GM18511 (cell line): ENCODE measurements around the gene ZNF71.
A peak's percentile ranks its signal among the peaks of the same experiment; 100 is the strongest.

ENCODE experiments used
- ATAC-seq: cut with Tn5 transposase; IDR thresholded peaks from one replicate; pipeline ENCODE4 v1.9.1; 2021; ENCODE audit warnings: mild to moderate bottlenecking, moderate library complexity; ENCODE audit not compliant: unreplicated experiment

Gene ZNF71

GRCh38 chr19:56594783-56595547 lies at the start of gene ZNF71:
ZNF71 (plus strand) TSS chr19:56595302; CDS start chr19:56601559, 6,257 bp downstream.
- peak; percentile 96 for ATAC-seq

- no peak for ATAC-seq
Observed at GRCh38 chr19:56547535-56547934, 47.6 kb upstream of the ZNF71 start.

GRCh38 chr19:56554272-56554869 lies 40.7 kb upstream of the ZNF71 start:
- ATAC-seq = no peak

- ATAC-seq = no peak
Observed at GRCh38 chr19:56562766-56563165, 32.3 kb upstream of the ZNF71 start.

- peak; percentile 44 for ATAC-seq
Observed at GRCh38 chr19:56566904-56567273, 28.2 kb upstream of the ZNF71 start.

DNA sequence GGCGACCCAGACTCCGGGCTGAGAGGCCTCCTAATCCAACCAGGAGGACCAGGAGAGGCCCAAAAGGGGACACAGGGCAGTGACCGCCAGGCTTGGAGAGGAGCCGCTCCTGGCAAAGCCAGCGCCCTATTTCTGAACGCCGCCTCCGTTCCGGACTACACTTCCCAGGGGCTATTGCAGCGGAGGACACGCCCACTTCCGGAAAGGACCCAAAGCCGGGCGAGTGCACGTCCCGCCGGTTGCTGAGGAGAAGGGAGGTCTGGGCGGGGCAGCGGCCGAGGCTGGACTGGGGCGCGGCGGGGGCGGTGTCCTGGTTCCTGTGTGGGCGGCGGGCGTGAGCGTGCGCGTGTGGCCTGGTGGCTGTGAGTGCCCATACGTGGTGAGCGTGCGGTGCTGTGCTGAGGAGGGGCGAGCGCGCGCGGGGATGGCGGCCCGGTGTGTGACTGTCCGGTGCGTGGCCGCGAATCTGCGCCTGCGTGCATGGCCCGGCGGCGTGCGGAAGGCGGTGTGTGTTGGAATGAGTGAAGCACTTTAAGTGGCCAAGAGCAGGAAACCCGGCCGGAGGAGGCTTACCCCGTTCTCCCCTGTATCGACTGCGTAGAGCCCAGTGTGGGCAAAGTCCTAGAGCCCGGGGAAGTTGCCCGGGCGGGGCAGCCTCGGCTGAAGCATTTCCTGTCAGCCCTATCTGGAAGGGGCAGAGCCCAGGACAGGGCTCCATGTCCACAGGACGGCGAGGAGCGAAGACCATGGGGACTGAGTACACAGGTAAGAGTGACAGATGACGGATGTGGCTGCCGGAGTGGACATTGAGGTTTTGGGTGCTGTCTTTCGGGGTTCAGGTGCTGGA lies 27.6 kb upstream of the ZNF71 start, which contains the start of gene ZNF470:
Gene ZNF470 (plus strand): TSS at position 195 of the 847 bp plus-strand sequence. CDS start 2,844 bp downstream, outside the sequence.
- peak; percentile 99 for ATAC-seq

GRCh38 chr19:56572589-56572988 lies 22.5 kb upstream of the ZNF71 start:
- ATAC-seq = no peak

DNA sequence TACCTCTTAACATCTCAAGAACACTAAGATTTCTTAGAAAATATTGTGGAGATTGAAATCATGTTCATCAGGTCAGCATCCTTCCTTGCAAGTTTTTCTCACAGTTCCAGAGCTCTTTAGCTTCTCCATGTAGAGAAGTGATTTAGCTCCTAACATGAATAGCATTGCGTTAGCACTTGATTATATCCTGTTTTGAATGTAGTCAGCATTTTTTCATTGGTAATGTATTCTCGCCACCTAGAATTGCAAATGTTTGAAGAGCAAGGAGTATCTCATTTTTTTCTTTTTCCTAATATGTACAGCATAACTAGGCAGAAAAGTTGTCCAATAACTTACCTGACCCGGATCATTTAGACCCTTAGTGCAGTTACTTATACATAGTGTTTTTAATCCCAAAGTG lies 21.2 kb upstream of the ZNF71 start:
- ATAC-seq = no peak

GRCh38 chr19:56577719-56578602 lies 17.1 kb upstream of the ZNF71 start:
- no peak for ATAC-seq

- no peak for ATAC-seq
Observed at GRCh38 chr19:56594446-56594782, 688 bp upstream of the ZNF71 start.

DNA sequence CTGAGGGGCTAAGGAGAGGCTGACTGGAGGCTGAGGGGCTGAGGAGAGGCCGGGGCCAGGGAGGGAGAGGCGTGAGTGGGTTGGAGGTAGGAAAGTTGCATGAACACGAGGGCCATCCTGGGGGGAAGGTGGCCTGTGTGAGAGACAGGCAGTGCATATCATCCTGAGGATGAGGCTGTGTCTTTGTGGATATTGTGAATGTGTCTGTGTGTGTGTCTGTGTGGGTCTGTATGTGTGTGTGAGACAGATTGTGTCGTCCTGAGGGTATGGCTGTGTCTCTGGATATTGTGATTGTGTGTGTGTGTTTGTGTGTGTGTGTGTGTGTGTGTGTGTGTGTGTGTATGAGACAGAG lies 422 bp downstream of the ZNF71 start:
- ATAC-seq = peak; percentile 35

- ATAC-seq = no peak
Observed at GRCh38 chr19:56596676-56597075, 1.6 kb downstream of the ZNF71 start.

DNA sequence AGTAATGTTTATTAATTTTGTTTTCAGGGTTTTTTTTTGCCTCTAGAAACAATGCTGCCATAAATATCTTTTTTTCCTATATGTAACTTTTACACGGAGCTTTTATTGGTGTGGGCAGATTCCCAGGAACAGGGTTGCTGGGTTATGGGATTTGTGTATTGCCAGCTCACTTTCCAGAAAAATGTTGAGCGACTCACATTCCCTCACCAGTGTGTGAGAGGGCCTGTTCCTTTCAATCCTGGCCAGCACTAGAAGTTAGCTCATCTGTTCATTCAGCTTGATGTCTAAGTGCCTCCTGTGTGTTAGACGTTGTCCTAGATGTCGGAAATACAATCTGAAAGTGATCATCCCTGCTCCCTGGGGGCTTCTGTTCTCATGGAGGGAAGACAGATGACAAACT lies 2.6 kb downstream of the ZNF71 start:
- no peak for ATAC-seq

DNA sequence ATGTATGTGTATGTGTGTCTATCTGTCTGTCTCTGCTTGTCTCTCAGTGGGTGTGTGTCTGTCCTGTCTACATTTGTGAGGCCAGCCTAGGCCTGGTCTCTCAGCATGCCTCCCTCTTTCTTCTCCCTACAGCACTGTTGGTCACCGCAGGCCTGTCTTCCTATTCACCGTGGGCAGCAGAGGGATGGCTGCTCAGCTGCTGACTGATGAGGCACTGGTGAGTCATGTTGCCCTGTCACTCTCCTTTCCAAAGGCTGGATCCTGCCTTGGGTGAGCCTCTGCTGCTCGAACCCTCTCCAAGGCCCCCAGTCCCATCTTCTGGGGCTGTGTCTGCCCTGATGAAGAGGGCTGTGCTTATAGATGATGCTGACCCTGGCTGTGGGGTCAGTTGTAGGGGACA lies 6.3 kb downstream of the ZNF71 start:
- ATAC-seq = no peak

GRCh38 chr19:56603829-56604228 lies 8.7 kb downstream of the ZNF71 start:
- no peak for ATAC-seq

- no peak for ATAC-seq
Observed at GRCh38 chr19:56608274-56608964, 13.3 kb downstream of the ZNF71 start.

GRCh38 chr19:56611288-56611687 lies 16.2 kb downstream of the ZNF71 start:
- ATAC-seq = no peak

GRCh38 chr19:56612737-56613136 lies 17.6 kb downstream of the ZNF71 start:
- ATAC-seq = no peak

DNA sequence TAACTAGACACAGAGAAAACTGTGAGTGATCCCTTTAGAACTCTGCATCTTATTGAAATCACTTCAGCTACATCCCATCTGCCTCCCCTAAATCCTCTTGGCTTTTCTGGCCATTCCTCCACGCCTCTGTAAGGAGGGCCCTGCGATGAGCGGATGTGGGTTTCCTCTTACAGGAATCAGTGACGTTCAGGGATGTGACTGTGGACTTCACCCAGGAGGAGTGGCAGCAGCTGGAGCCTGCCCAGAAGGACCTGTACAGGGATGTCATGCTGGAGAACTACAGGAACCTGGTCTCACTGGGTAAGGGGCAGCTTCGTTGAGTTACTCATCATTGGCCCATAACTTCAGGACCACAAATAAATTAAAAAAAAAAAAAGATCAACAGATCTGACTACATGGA lies 18.5 kb downstream of the ZNF71 start:
- no peak for ATAC-seq

DNA sequence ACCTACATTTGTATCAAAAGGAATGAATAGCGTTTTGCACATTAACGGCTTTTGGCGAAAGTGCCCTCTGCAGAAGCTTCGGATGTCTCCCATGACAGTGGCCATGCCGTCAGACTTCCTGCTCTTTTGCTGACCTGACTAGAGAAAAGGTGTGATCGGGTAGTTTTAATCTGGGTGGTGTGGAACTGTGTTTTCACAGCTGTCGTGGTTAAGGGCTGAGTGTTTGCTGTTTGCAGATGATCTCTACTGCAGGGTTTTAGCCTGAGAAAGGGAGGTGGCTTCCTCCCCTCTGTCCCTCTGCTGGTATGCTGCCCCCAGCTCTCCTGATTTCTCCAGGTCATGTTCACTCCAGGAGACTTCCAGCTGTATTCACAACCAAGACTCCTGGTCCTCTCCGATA lies 22.4 kb downstream of the ZNF71 start:
- no peak for ATAC-seq
